Measurements from ENCODE around the gene SMAD6.

- TF ChIP-seq CTCF (IDR thresholded peaks at IDR 0.05; ENCODE audit: insufficient read depth, low read depth, low read length) = no peak
- no peak for TF ChIP-seq EZH2 (IDR thresholded peaks at IDR 0.05; ENCODE audit: insufficient read depth, low read length)
These were observed 39.5 kb upstream of the SMAD6 start for GRCh38 chr15:66662522-66662921.

Data from astrocyte (in vitro differentiated cells and primary cell).